K562 (cell line): ENCODE results near the gene GDPD2.

ENCODE experiments used
- CEBPG ChIP-seq, 3 experiments: fragments of 200-800 bp in 1 of 3; sonication (Bioruptor generic) in 1 of 3; sonication (generic) in 1 of 3; formaldehyde crosslinking in 1 of 3; IDR thresholded peaks in 2 of 3; conservative IDR thresholded peaks in 1 of 3; 2 replicates each; pipeline versions ENCODE4 v1.6.1 to v1.8.0; 2016 to 2022; ENCODE audit warnings: missing compliant biosample characterization in 2 of 3, missing genetic modification characterization in 2 of 3, mild to moderate bottlenecking in 1 of 3, missing genetic modification reagents in 1 of 3
- CTCF ChIP-seq, 3 experiments: IDR thresholded peaks in 2 of 3; conservative IDR thresholded peaks in 1 of 3; 2 replicates each; pipeline ENCODE4 v1.5.1; 2011 to 2012; ENCODE audit warnings: low read length in 3 of 3, mild to moderate bottlenecking in 3 of 3, control low read depth in 2 of 3, improper control_type of control experiment in 1 of 3, inconsistent platforms in 1 of 3, low read depth in 1 of 3, mixed read lengths in 1 of 3, moderate library complexity in 1 of 3; ENCODE audit not compliant: insufficient read depth in 2 of 3
- EZH2 ChIP-seq: IDR thresholded peaks from 2 replicates; pipeline ENCODE4 v1.6.1; 2012; ENCODE audit warnings: low read depth, mild to moderate bottlenecking, inconsistent platforms, low read length, borderline replicate concordance
- NR0B1 ChIP-seq: fragments of 450-650 bp; IDR thresholded peaks from one replicate; pipeline ENCODE4 v1.6.1; 2018; ENCODE audit warnings: mild to moderate bottlenecking, moderate library complexity; ENCODE audit not compliant: partially characterized antibody
- POLR2A ChIP-seq: fragments of 450-650 bp; conservative IDR thresholded peaks from 2 replicates; pipeline ENCODE4 v1.6.1; 2016
- SMAD1 ChIP-seq: fragments of 150-350 bp; IDR thresholded peaks from 2 replicates; pipeline ENCODE4 v1.6.1; 2014; ENCODE audit warnings: low read length, low read depth; ENCODE audit not compliant: partially characterized antibody

- no peak for TF ChIP-seq CTCF (IDR thresholded peaks at IDR 0.05 in 2 of 3, conservative IDR thresholded peaks at IDR 0.05 in 1 of 3; ENCODE audit: insufficient read depth in 2 of 3, low read depth in 1 of 3, low read length in 3 of 3)
- no peak for TF ChIP-seq CEBPG (CRISPR knock-in tag; IDR thresholded peaks at IDR 0.05)
- TF ChIP-seq CEBPG (tag; conservative IDR thresholded peaks at IDR 0.05 in 1 of 2, IDR thresholded peaks at IDR 0.05 in 1 of 2), result no peak
- no peak for TF ChIP-seq POLR2A
- TF ChIP-seq EZH2, result no peak
- no peak for TF ChIP-seq NR0B1
- no peak for TF ChIP-seq SMAD1
Measured at GRCh38 chrX:70405003-70405402, 18.1 kb upstream of the GDPD2 start.
